MCF 10A (cell line): ENCODE results near the gene PLEKHA7. TPM values are rescaled to one million over a fixed set of nuclear protein-coding genes. Genes with fewer than 3 reads are reported as not detected.

Source experiments
- BruUV-seq: library from RNA; stranded (reverse); fragments of 400-500 nt; replicated peaks from 2 replicates; lab custom pipeline; 2021; lab: Mats Ljungman, UMichigan
- CTCF ChIA-PET: fragments of 300-600 bp; sonication (Branson Sonifier 250); formaldehyde crosslinking; extraction: SDS; loops from one replicate; lab custom pipeline; 2021; ENCODE audit warnings: antibody characterized with exemption, inconsistent platforms; lab: Yijun Ruan, JAX
- POLR2A ChIA-PET: fragments of 300-600, 350-650 bp; sonication (Branson Sonifier 250); formaldehyde crosslinking; extraction: SDS; loops from one replicate; lab custom pipeline; 2020; ENCODE audit warnings: antibody characterized with exemption, inconsistent platforms; lab: Yijun Ruan, JAX
- DNase-seq: peaks from one replicate; pipeline ENCODE4 v3.0.0-alpha.2; 2018; ENCODE audit not compliant: unreplicated experiment
- H3K27ac Mint-ChIP-seq: one replicate; pipeline ENCODE4 v1.8.0; 2022; ENCODE audit warnings: mild to moderate bottlenecking, low read depth, mixed read lengths; ENCODE audit not compliant: unreplicated experiment
- H3K27me3 Mint-ChIP-seq: one replicate; pipeline ENCODE4 v1.8.0; 2022; ENCODE audit warnings: mixed read lengths; ENCODE audit not compliant: insufficient read depth, unreplicated experiment
- H3K36me3 Mint-ChIP-seq: one replicate; pipeline ENCODE4 v1.8.0; 2022; ENCODE audit warnings: mild to moderate bottlenecking, moderate library complexity, mixed read lengths; ENCODE audit not compliant: insufficient read depth, unreplicated experiment
- H3K4me1 Mint-ChIP-seq: one replicate; pipeline ENCODE4 v1.8.0; 2022; ENCODE audit warnings: mixed read lengths; ENCODE audit not compliant: insufficient read depth, unreplicated experiment
- H3K4me3 Mint-ChIP-seq: one replicate; pipeline ENCODE4 v1.8.0; 2022; ENCODE audit warnings: mild to moderate bottlenecking, moderate library complexity, mixed read lengths; ENCODE audit not compliant: unreplicated experiment
- H3K9me3 Mint-ChIP-seq: one replicate; pipeline ENCODE4 v1.8.0; 2022; ENCODE audit warnings: mixed read lengths; ENCODE audit not compliant: unreplicated experiment
- intact Hi-C: fragments of 100-400 bp; cut with micrococcal nuclease; formaldehyde crosslinking; loops from 2 replicates; pipeline ENCODE4 v1.14.1; 2022
- total RNA-seq: library from RNA; stranded (reverse); gene quantifications from 2 replicates; pipeline ENCODE4 v1.2.3, GENCODE V29; 2022
- TF ChIP-seq, protein P1 (sequence below): fragments of 200-600 bp; IDR thresholded peaks from one replicate; pipeline ENCODE4 v1.8.0; 2022; ENCODE audit warnings: antibody characterized with exemption, mild to moderate bottlenecking; ENCODE audit not compliant: unreplicated experiment

PLEKHA7 gene
- total RNA-seq, 1 experiment from 2014 or later: 2.8 TPM

DNA sequence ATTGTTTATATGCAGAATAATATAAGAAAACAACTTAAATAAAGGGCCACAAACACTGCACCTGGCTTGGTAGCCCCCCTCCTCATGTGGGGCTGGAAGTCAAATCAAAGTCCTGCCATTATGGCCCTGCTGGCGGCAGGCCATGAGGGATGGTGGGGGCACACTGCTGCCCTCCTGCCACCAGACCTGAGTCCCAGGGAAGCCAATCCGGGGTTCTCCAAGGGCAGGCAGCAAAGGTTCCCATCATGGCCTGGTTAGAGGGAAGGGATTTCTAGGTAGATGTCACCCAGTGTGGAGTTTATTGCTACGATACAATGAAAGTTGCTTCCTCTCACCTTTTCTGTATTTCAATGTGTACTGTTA is 236.6 kb downstream of the PLEKHA7 start:
- BruUV-seq: no TSS peak
- TF ChIP-seq, protein P1, sequence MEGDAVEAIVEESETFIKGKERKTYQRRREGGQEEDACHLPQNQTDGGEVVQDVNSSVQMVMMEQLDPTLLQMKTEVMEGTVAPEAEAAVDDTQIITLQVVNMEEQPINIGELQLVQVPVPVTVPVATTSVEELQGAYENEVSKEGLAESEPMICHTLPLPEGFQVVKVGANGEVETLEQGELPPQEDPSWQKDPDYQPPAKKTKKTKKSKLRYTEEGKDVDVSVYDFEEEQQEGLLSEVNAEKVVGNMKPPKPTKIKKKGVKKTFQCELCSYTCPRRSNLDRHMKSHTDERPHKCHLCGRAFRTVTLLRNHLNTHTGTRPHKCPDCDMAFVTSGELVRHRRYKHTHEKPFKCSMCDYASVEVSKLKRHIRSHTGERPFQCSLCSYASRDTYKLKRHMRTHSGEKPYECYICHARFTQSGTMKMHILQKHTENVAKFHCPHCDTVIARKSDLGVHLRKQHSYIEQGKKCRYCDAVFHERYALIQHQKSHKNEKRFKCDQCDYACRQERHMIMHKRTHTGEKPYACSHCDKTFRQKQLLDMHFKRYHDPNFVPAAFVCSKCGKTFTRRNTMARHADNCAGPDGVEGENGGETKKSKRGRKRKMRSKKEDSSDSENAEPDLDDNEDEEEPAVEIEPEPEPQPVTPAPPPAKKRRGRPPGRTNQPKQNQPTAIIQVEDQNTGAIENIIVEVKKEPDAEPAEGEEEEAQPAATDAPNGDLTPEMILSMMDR: no peak
- H3K27ac Mint-ChIP-seq: no peak overlapping the region
- no peaks in the 10 kb centered on the region for H3K27me3 Mint-ChIP-seq
- no peak overlapping the region for H3K4me3 Mint-ChIP-seq
- POLR2A ChIA-PET: interaction anchor here (1.0 kb wide), 1 partner anchor 11 kb away, joined by 4 read pairs; no protein-coding TSS in a partner anchor
- H3K9me3 Mint-ChIP-seq: no peaks in the 10 kb centered on the region
- CTCF ChIA-PET: no interaction called here
- H3K4me1 Mint-ChIP-seq: peaks cover 7% of the 10 kb centered on the region
- DNase-seq: no peak
- H3K36me3 Mint-ChIP-seq: no peaks in the 10 kb centered on the region
- intact Hi-C loops: no loop called here

DNA sequence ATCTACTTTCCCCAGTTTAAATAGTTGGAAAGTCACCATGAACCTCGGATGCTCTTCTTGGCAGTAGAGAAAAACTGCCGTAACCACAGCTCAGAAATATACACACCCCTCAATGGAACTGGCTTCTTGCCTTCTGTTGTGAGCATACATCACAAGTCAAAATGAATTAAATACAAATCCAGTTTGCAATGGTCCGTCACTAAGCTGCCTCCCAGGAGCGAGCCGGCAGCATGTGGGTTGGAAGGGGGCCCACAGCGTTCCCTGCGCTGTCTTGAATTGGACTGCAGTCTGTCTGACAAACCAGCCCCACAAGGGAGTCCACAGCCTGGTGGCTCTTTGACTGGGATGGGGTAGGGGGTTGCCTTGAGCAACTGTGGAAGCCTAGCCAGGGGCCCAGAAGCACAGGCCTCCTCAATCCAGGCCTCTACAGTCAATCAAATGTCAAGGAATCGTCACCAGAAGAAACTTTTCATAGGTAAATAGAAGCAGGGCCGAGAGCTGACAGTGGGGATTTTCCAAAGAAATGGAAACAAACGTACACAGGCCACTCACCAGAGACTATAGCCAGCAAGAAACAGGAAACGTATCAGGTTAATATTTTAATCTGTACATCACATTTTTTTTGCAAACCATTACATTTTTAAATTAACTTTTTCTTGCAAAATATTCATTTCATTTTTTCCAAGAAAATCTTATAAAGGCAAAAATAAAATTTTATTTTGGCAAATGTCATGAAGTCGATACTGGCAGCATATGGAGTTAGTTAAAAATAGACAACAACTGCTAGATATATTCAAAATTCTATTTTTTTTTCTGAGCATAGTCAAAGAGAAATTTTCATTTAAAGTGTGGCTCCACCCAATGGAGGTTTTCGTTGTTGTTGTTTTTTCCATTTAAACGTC is 237.3 kb downstream of the PLEKHA7 start:
- H3K36me3 Mint-ChIP-seq: no peaks in the 10 kb centered on the region
- ChIA-PET POLR2A (interaction anchor here (1.0 kb wide), 1 partner anchor 11 kb away, joined by 4 read pairs; no protein-coding TSS in a partner anchor), CTCF (interaction anchor here (1.0 to 1.7 kb wide), 4 partner anchors 8 to 286 kb away, joined by 3 to 9 read pairs (median 5); no protein-coding TSS in a partner anchor)
- H3K9me3 Mint-ChIP-seq: no peaks in the 10 kb centered on the region
- H3K4me1 Mint-ChIP-seq: peaks cover 7% of the 10 kb centered on the region
- H3K27me3 Mint-ChIP-seq: no peaks in the 10 kb centered on the region
- intact Hi-C loops: no loop called here
- no TSS peak for BruUV-seq
- H3K4me3 Mint-ChIP-seq: no peak overlapping the region
- no peak overlapping the region for H3K27ac Mint-ChIP-seq
- DNase-seq: no peak
- TF ChIP-seq, protein P1: no peak

DNA sequence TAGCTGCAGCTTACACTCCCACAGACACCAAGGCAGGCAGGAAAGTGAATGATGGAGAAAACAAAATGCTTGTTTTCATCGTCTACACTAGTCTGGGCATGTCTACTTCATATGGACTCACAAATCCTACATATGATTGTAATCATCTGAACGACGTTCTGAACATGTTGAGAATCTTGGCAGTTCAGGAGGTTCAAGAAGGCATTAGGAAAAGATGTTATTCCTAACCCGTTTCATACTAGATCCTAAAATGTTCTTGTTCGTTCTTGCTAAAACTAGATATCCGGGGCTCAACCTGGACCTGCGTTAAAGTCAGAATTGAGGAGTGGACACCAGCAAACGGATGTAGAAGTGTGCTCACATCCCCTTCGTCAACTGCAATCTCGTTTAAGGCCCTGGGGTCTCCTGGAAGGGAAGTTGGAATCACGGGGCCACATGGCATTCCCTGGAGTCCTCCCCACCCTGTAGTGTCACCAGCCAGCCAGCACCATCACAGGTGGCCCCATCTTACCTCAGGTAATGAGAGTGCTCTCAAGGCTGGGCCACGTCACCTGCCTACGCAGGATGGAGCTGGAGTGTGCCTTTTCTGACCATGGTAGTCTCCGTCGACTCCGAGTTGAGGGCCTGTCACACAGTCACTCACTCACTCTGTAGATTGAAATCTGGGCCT is 238.5 kb downstream of the PLEKHA7 start:
- TF ChIP-seq, protein P1: no peak
- Mint-ChIP-seq H3K27ac (no peak overlapping the region), H3K4me3 (no peak overlapping the region), H3K9me3 (no peaks in the 10 kb centered on the region), H3K27me3 (no peaks in the 10 kb centered on the region), H3K36me3 (no peaks in the 10 kb centered on the region), H3K4me1 (peaks cover 7% of the 10 kb centered on the region)
- ChIA-PET POLR2A (interaction anchor here (0.9 to 1.8 kb wide), 2 partner anchors 12 to 13 kb away, joined by 3 to 4 read pairs; no protein-coding TSS in a partner anchor), CTCF (interaction anchor here (0.7 to 1.7 kb wide), 6 partner anchors 9 to 303 kb away, joined by 3 to 9 read pairs (median 4); no protein-coding TSS in a partner anchor)
- DNase-seq: no peak
- BruUV-seq: no TSS peak
- intact Hi-C loops: no loop called here
